Sigmoid colon (tissue), 7 donors: ENCODE data around the gene CEP250. TPM values are rescaled to one million over a fixed set of nuclear protein-coding genes. Genes with fewer than 3 reads are reported as not detected.
A peak's percentile ranks its signal among the peaks of the same experiment; 100 is the strongest.

Experiments
- DNase-seq: peaks from one replicate; pipeline ENCODE4 v3.0.0-alpha.2; 2019
- H3K27ac ChIP-seq, 4 donors: fragments of 200-600 bp; sonication (generic); one replicate each; pipeline ENCODE4 v1.5.1; 2016 to 2019; ENCODE audit warnings: mild to moderate bottlenecking in 1 of 4
- H3K27me3 ChIP-seq, 3 donors: fragments of 200-600 bp; sonication (generic); one replicate each; pipeline ENCODE4 v1.5.1; 2019; ENCODE audit warnings: mild to moderate bottlenecking in 1 of 3
- H3K36me3 ChIP-seq, 4 donors: fragments of 200-600 bp; sonication (generic); one replicate each; pipeline ENCODE4 v1.5.1; 2016 to 2019
- H3K4me1 ChIP-seq, 4 donors: fragments of 200-600 bp; sonication (generic); one replicate each; pipeline ENCODE4 v1.5.1; 2017 to 2019
- H3K4me3 ChIP-seq, 4 donors: fragments of 200-600 bp; sonication (generic); one replicate each; pipeline ENCODE4 v1.5.1; 2017 to 2019; ENCODE audit warnings: mild to moderate bottlenecking in 2 of 4, moderate library complexity in 1 of 4
- H3K9me3 ChIP-seq, 4 donors: fragments of 200-600 bp in 3 of 4; sonication (generic) in 3 of 4; one replicate each; pipeline versions ENCODE4 v1.5.1 to v1.6.1; 2013 to 2019
- CTCF ChIP-seq, 4 experiments: fragments of 450-650 bp in 3 of 4; fragments of 200-600 bp in 1 of 4; IDR thresholded peaks; one replicate each; pipeline ENCODE4 v1.5.1; 2016 to 2019; ENCODE audit warnings: antibody characterized with exemption in 4 of 4, mild to moderate bottlenecking in 3 of 4, moderate library complexity in 2 of 4
- EP300 ChIP-seq, 4 donors: sonication (generic); formaldehyde crosslinking; IDR thresholded peaks; one replicate each; pipeline ENCODE4 v1.6.1; 2017; ENCODE audit warnings: antibody characterized with exemption in 4 of 4
- POLR2A ChIP-seq, 2 donors: fragments of 450-650 bp; IDR thresholded peaks; one replicate each; pipeline ENCODE4 v1.6.1; 2016; ENCODE audit warnings: antibody characterized with exemption in 2 of 2, mild to moderate bottlenecking in 2 of 2, moderate library complexity in 2 of 2
- POLR2AphosphoS5 ChIP-seq, 4 donors: sonication (generic); formaldehyde crosslinking; IDR thresholded peaks; one replicate each; pipeline ENCODE4 v1.6.1; 2017; ENCODE audit warnings: antibody characterized with exemption in 4 of 4
- WGBS, 2 donors: extraction: QIAGEN DNeasy Blood & Tissue Kit; methylation state at CpG; one replicate each; pipeline ENCODE4 v1.1.7; 2013; 5-methylcytosine and 5-hydroxymethylcytosine counted together
- intact Hi-C: fragments of 100-400 bp; cut with DNase I; formaldehyde crosslinking; loops from one replicate; pipeline ENCODE4 v1.15.1; 2023
- polyA plus RNA-seq, 3 donors: library from polyadenylated mRNA; stranded (reverse); fragments of 200-250 nt; gene quantifications; one replicate each; pipeline ENCODE4 v1.2.3, GENCODE V29; 2013
- total RNA-seq, 4 donors: library from RNA; depleted of rRNA; stranded (reverse); fragments of >200 nt; gene quantifications; one replicate each; pipeline ENCODE4 v1.1.0, GENCODE V29; 2016
- donor health status: healthy with polysubstance abuse.
- donor health status: Bipolar disorder and iron deficiency.
- donor health status: healthy.

Gene CEP250
- total and polyA plus RNA-seq, 7 donors = 6.6 to 35.2 (median 16.4) TPM

- TF ChIP-seq POLR2AphosphoS5 (IDR thresholded peaks at IDR 0.05) (no peak), EP300 (IDR thresholded peaks at IDR 0.05) (no peak), POLR2A (IDR thresholded peaks at IDR 0.05) (no peak), CTCF (IDR thresholded peaks at IDR 0.05) (no peak)
- intact Hi-C loops = no loop called here
- peaks cover 19 to 88% (median 41%) of the 10 kb centered on the region in 4 donors for H3K36me3 ChIP-seq
- H3K27me3 ChIP-seq = no peaks in the 10 kb centered on the region
- H3K4me1 ChIP-seq = peaks cover 0 to 16% (median 10%) of the 10 kb centered on the region in 4 donors
- H3K27ac ChIP-seq = no peak overlapping the region
- no peak for DNase-seq
- H3K9me3 ChIP-seq = no peaks in the 10 kb centered on the region
- no peak overlapping the region for H3K4me3 ChIP-seq
- 94 to 96% methylated on average over 10 of the region's 10 CpGs for whole genome bisulfite sequencing, 2 donors
Measured at GRCh38 chr20:35503281-35503680, 47.9 kb downstream of the CEP250 start.

- H3K4me1 ChIP-seq = peaks cover 0 to 16% (median 10%) of the 10 kb centered on the region in 4 donors
- H3K36me3 ChIP-seq = peaks cover 12 to 88% (median 40%) of the 10 kb centered on the region in 4 donors
- intact Hi-C loops = no loop called here
- no peak overlapping the region for H3K27ac ChIP-seq
- TF ChIP-seq CTCF (IDR thresholded peaks at IDR 0.05) = no peak
- TF ChIP-seq EP300 (IDR thresholded peaks at IDR 0.05) = no peak
- TF ChIP-seq POLR2A (IDR thresholded peaks at IDR 0.05) = no peak
- TF ChIP-seq POLR2AphosphoS5 (IDR thresholded peaks at IDR 0.05) = no peak
- no peaks in the 10 kb centered on the region for H3K9me3 ChIP-seq
- no peak overlapping the region for H3K4me3 ChIP-seq
- DNase-seq = peak; percentile 81
- no peaks in the 10 kb centered on the region for H3K27me3 ChIP-seq
- WGBS, 2 donors = 90 to 92% methylated on average over 16 of the region's 16 CpGs
Measured at GRCh38 chr20:35503841-35504561, 48.6 kb downstream of the CEP250 start.

- peaks cover 14 to 88% (median 43%) of the 10 kb centered on the region in 4 donors for H3K36me3 ChIP-seq
Measured at GRCh38 chr20:35504751-35505150, 49.4 kb downstream of the CEP250 start.

GRCh38 chr20:35506179-35506578 is 50.8 kb downstream of the CEP250 start:
- peaks cover 0 to 16% (median 10%) of the 10 kb centered on the region in 4 donors for H3K4me1 ChIP-seq
- TF ChIP-seq EP300 (IDR thresholded peaks at IDR 0.05) (no peak), POLR2A (IDR thresholded peaks at IDR 0.05) (no peak), POLR2AphosphoS5 (IDR thresholded peaks at IDR 0.05) (no peak), CTCF (IDR thresholded peaks at IDR 0.05) (no peak)
- no peak for DNase-seq
- H3K27ac ChIP-seq = no peak overlapping the region
- H3K27me3 ChIP-seq = no peaks in the 10 kb centered on the region
- WGBS, 2 donors = 69 to 76% methylated on average over 3 of the region's 3 CpGs
- H3K36me3 ChIP-seq = peaks cover 17 to 88% (median 40%) of the 10 kb centered on the region in 4 donors
- no peaks in the 10 kb centered on the region for H3K9me3 ChIP-seq
- H3K4me3 ChIP-seq = no peak overlapping the region
- intact Hi-C loops = no loop called here

More at GRCh38 chr20:35504751-35505150, 49.4 kb downstream of the CEP250 start:
- Histone ChIP-seq H3K9me3 (no peaks in the 10 kb centered on the region), H3K27ac (no peak overlapping the region), H3K4me3 (no peak overlapping the region), H3K27me3 (no peaks in the 10 kb centered on the region), H3K4me1 (peaks cover 0 to 16% (median 10%) of the 10 kb centered on the region in 4 donors)
- TF ChIP-seq EP300 (IDR thresholded peaks at IDR 0.05) (no peak), POLR2AphosphoS5 (IDR thresholded peaks at IDR 0.05) (no peak), POLR2A (IDR thresholded peaks at IDR 0.05) (no peak), CTCF (IDR thresholded peaks at IDR 0.05) (no peak)
- 97 to 98% methylated on average over 5 of the region's 5 CpGs for WGBS, 2 donors
- DNase-seq = no peak
- intact Hi-C loops = no loop called here
